IPS-15b (cell line): ENCODE measurements around the gene SPRR2E.
"Not testable (repeated sequence)": the region's sequence is repeated elsewhere in the genome, so short reads cannot be mapped to it uniquely, and the experiment has no call there.

Source experiments
- H3K27me3 ChIP-seq: one replicate; pipeline ENCODE4 v1.6.1; 2013; ENCODE audit warnings: low read length; ENCODE audit not compliant: control insufficient read depth, insufficient read depth
- H3K36me3 ChIP-seq: one replicate; pipeline ENCODE4 v1.6.1; 2013; ENCODE audit warnings: low read length; ENCODE audit not compliant: control insufficient read depth, insufficient read depth
- H3K4me1 ChIP-seq: one replicate; pipeline ENCODE4 v1.6.1; 2013; ENCODE audit warnings: mild to moderate bottlenecking, low read length; ENCODE audit not compliant: control insufficient read depth, insufficient read depth
- H3K4me3 ChIP-seq: one replicate; pipeline ENCODE4 v1.5.1; 2013; ENCODE audit warnings: low read depth, low read length
- H3K9ac ChIP-seq: one replicate; pipeline ENCODE4 v1.6.1; 2013; ENCODE audit warnings: low read depth, mild to moderate bottlenecking, low read length
- H3K9me3 ChIP-seq: one replicate; pipeline ENCODE4 v1.6.1; 2013; ENCODE audit warnings: mild to moderate bottlenecking, low read length; ENCODE audit not compliant: control insufficient read depth, insufficient read depth

SPRR2E gene

GRCh38 chr1:153058826-153059784, 35.2 kb downstream of the SPRR2E start:
- Histone ChIP-seq H3K36me3 (no peaks in the 10 kb centered on the region), H3K4me1 (no peaks in the 10 kb centered on the region), H3K9ac (no peak overlapping the region), H3K4me3 (no peak overlapping the region), H3K9me3 (no peaks in the 10 kb centered on the region), H3K27me3 (no peaks in the 10 kb centered on the region)

GRCh38 chr1:153058154-153058553, 36.2 kb downstream of the SPRR2E start:
- Histone ChIP-seq H3K36me3 (no peaks in the 10 kb centered on the region), H3K27me3 (no peaks in the 10 kb centered on the region), H3K4me1 (no peaks in the 10 kb centered on the region), H3K9ac (no peak overlapping the region), H3K4me3 (no peak overlapping the region), H3K9me3 (no peaks in the 10 kb centered on the region)

- no peak within 1 kb of the TSS for H3K4me3 ChIP-seq
- H3K9me3 ChIP-seq: no peaks in the 10 kb centered on the region
- H3K27me3 ChIP-seq: no peaks in the 10 kb centered on the region
- H3K4me1 ChIP-seq: no peaks in the 10 kb centered on the region
- H3K36me3 ChIP-seq: no peaks in the 10 kb centered on the region
- H3K9ac ChIP-seq: no peak within 1 kb of the TSS
Measured at GRCh38 chr1:153057375-153057774, 37.0 kb downstream of the SPRR2E start, which contains the start of gene SPRR2A. SPRR2A (minus strand) TSS chr1:153057512; CDS start chr1:153056735, 777 bp downstream.

- H3K36me3 ChIP-seq, H3K27me3 ChIP-seq, H3K9ac ChIP-seq, H3K9me3 ChIP-seq, H3K4me1 ChIP-seq, H3K4me3 ChIP-seq: not testable (repeated sequence)
Measured at GRCh38 chr1:153056111-153056510, 38.2 kb downstream of the SPRR2E start.

DNA sequence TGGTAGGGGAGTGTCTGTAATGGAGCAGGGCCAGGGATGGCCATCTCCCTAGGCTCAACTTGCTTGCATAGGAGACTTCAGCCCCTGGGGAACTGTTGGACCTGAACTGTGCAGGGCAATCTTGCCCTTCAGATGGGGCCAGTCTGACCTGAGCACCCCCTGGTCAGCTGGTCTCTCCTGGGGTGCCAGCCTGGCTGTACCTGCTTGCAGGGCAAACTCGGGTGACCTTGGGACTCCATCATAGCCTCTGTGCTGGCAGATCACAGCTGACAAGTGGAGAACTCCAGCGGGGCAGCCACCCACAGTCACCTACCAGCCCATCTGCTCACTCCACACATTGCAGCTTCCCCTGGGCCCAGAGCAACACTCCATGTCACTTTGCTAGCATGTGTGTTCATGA, 45.1 kb downstream of the SPRR2E start:
- H3K36me3 ChIP-seq: no peaks in the 10 kb centered on the region
- H3K4me3 ChIP-seq: no peak overlapping the region
- no peaks in the 10 kb centered on the region for H3K27me3 ChIP-seq
- no peak overlapping the region for H3K9ac ChIP-seq
- no peaks in the 10 kb centered on the region for H3K9me3 ChIP-seq
- H3K4me1 ChIP-seq: no peaks in the 10 kb centered on the region
